NCI-H2196 treated with DMSO at 0.1 percent for 48 hours (cell line): ENCODE data around the gene PLOD1.
"Not testable (repeated sequence)": the region's sequence is repeated elsewhere in the genome, so short reads cannot be mapped to it uniquely, and the experiment has no call there.

ENCODE experiments used
- DNase-seq: peaks from one replicate; lab custom pipeline; 2025; ENCODE audit not compliant: unreplicated experiment; lab: John Stamatoyannopoulos, UW

The PLOD1 gene

GRCh38 chr1:12005488-12006166 lies 71.1 kb downstream of the PLOD1 start:
- DNase-seq, result no peak

- DNase-seq, result no peak
Measured at GRCh38 chr1:12006167-12006921, 71.8 kb downstream of the PLOD1 start.

GRCh38 chr1:12007204-12007603 lies 72.7 kb downstream of the PLOD1 start:
- DNase-seq, result no peak

GRCh38 chr1:12008355-12008754 lies 73.8 kb downstream of the PLOD1 start:
- DNase-seq, result not testable (repeated sequence)

GRCh38 chr1:12009318-12009947 lies 74.9 kb downstream of the PLOD1 start:
- DNase-seq, result no peak

GRCh38 chr1:12010746-12011570 lies 76.4 kb downstream of the PLOD1 start:
- DNase-seq, result no peak

GRCh38 chr1:12011998-12012397 lies 77.5 kb downstream of the PLOD1 start:
- DNase-seq, result no peak

GRCh38 chr1:12012560-12013316 lies 78.2 kb downstream of the PLOD1 start:
- DNase-seq, result no peak

GRCh38 chr1:12014141-12014991 lies 79.8 kb downstream of the PLOD1 start:
- no peak for DNase-seq

GRCh38 chr1:12015001-12015491 lies 80.5 kb downstream of the PLOD1 start:
- no peak for DNase-seq

GRCh38 chr1:12015499-12015898 lies 81.0 kb downstream of the PLOD1 start:
- no peak for DNase-seq

- no peak for DNase-seq
Measured at GRCh38 chr1:12016182-12016581, 81.7 kb downstream of the PLOD1 start.

GRCh38 chr1:12019858-12020509 lies 85.5 kb downstream of the PLOD1 start:
- no peak for DNase-seq

GRCh38 chr1:12021616-12022015 lies 87.1 kb downstream of the PLOD1 start:
- DNase-seq, result no peak

- no peak for DNase-seq
Measured at GRCh38 chr1:12022036-12022435, 87.5 kb downstream of the PLOD1 start.
